ENCODE measurements around the gene LTB4R2.

LTB4R2 gene

DNA sequence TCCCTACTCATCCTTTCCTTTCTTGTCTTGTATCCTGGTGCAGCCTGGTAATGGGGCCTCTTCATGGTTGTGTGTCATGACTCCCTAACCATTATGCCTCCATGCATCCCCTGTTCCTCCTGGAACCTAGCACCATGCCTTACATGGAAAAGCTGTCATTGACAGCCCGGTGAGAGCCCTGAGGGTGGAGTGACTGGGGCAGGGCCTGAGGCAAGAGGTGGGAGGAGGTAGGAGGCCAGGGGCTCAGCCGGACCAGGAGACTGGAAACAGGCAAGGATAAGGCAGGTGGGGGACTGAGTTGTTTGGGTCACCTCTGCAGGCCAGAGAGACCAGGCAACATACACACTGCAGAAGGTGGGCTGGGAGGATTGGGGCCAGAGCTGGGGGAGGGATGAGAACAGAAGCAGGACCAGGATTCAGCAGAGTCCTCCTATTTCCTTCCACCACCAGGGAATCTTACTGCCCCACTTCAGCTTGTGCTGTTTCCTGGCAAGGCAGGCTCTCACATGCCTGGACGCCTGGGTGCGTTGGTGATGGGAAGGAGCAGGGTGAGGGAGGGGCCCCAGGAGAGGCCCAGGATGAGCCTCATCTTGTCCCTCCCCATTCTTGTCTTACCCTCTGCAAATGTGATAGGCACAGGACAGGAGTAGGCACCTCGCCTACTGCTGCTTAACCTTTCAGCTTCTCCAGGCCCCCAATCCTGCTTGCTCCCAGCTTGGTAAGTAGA lies at the start of gene LTB4R2:
LTB4R2 (plus strand) TSS at position 603 of the 727 bp plus-strand sequence. CDS start 525 bp downstream, outside the sequence.
- no peak for DNase-seq

DNA sequence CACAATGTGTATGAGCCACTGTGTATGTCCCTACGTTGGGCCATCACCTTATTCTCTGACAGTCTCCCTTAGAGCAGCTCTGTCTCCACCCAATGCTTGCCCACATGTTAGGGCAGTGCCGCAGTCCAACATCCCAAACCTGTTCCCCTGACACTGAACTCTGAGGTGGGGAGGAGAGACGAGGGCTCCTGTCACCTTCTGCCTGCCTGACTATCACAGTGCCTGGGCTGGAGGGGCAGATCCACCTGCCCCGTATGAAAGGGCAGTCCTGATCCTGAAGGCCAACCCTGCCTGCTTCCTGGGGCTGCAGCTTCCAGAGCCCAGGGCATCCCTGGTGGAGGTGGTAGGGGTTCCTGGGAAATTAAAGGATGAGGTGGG lies 49.2 kb upstream of the LTB4R2 start:
- DNase-seq, result no peak

DNA sequence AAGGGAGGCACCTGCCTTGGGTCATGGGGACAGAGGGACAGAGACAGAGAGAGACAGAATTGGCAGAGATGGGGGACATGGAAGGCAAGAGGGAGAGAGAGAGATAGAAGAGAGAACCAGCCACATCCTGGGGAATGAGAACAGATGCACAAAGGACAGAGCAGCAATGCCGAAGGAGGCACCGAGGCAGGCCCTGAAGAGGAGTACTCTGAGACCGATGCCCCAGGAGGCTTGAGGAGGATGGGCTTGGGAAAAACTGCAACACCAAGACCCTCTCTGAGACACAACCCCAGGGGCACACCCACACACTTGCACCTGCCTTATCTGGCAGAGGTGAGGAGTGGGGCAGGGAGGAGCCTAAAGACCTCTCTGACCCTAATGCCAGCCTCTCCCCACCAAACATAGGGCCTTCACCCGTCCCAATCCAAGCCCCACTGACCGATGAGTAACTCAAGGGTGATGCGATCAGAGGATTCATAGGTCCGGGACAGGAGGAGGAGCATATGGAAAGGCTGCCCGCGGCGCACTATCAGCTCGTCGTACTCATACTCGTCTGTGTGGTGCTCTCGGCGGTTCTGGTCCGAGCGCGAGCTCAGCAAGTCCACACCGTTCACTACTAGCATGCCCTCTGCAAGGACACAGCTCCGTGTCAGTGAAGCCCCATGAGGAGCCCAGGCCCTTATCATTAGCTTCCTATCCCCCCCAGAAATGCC lies 48.5 kb upstream of the LTB4R2 start:
- no peak for DNase-seq

GRCh38 chr14:24261969-24262327 lies 48.0 kb upstream of the LTB4R2 start:
- DNase-seq, result no peak

DNA sequence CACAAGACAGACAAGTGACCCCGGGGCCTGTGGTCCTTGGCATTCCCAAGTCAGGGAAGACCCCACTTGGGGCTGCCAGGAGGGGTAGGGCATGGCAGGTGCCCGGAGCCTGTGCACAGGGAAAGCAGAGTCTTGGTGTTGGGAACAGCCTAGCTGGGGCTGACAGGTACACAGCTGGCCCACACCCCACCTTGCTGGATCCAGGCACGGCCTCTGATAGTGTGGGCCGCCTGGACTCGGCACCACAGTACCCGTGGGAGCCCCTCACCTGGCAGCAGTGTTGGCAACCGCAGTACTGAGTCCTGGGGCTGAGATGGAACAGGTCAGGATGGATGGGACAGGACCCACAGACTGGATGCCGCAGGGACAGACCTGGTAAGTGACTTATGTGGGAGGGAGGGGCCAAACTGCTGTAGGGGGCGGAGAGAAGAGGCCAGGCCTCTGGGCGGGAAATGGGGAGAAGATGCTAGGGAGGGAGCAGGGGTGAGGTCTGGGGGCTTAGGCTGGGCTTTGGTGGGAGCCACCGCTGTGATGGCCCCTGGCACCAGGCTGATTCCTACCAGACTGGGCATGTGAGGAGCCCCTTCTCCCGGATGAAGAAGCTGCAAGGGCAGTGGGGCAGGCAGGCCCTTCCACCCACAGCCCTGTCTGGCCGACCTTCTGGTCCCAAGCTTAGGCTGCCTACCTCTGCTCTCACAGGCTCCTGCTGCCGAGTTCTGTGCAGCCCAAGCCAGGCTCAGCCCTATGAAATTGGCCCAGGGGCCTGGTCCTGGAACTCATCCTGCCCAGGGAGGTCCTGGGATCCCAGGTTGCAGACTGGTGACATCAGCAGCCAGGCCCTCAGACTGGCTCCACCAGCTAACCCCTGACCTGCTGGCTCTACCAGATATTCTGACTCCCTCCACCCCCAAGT lies 46.9 kb upstream of the LTB4R2 start, which contains the start of gene TGM1:
TGM1 (minus strand) TSS at position 357 of the 913 bp plus-strand sequence. CDS start 825 bp downstream, outside the sequence.
- no peak for DNase-seq

- no peak for DNase-seq
Observed at GRCh38 chr14:24263848-24264247, 46.1 kb upstream of the LTB4R2 start.

GRCh38 chr14:24264298-24264697 lies 45.6 kb upstream of the LTB4R2 start:
- no peak for DNase-seq

- DNase-seq, result no peak
Observed at GRCh38 chr14:24266344-24267244, 43.3 kb upstream of the LTB4R2 start.

- DNase-seq, result no peak
Observed at GRCh38 chr14:24267516-24267915, 42.4 kb upstream of the LTB4R2 start.

- no peak for DNase-seq
Observed at GRCh38 chr14:24268225-24268624, 41.7 kb upstream of the LTB4R2 start.

DNA sequence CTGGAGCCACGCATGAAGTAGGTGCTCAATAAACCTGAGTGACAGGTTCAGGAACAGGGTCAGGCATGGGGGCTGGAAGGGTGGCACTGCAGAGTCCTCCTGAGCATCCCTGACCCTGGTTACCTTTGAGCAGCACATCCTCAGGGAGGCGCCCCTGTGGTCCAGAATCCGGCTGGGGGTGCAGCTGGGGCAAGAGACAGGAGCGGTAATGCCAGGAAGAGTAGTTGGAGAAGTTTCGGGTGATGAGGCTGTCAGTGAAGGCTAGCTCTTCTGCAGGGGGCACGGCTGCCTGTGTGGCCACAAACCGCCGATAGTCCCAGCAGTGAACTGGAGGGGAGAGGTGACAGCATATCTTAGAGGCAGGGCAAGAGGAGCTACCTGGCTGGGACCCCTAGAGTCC lies 40.6 kb upstream of the LTB4R2 start:
- no peak for DNase-seq

DNA sequence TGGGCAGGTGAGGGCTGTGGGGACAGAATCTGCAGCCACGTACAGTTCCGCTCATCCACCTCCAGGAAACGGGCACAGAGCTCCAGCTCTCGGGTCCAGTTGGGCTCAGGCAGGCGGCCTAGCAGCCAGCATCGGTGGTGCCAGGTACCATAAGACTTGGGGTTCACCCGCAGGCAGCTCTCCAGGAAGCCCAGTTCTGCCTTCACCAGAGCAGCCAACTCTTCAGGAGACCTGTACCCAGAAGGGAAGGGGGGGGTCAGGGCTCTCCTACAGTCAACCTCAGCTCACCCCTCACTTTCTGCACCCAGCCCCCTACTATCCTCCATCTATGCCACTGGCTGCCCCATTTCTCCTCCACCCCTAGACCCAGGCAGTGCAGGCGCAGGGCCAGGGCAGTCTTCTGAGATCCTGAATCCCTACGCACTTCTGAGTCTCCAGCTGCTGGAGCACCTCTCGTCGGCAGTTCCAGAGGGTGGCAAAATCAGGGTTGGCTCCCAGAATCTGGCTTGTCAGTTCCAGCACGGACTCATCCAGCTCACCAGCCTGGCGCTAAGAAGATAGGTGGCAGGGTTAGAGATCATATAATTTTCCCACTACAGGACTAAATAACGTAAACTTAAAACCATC lies 39.9 kb upstream of the LTB4R2 start:
- DNase-seq, result no peak

DNA sequence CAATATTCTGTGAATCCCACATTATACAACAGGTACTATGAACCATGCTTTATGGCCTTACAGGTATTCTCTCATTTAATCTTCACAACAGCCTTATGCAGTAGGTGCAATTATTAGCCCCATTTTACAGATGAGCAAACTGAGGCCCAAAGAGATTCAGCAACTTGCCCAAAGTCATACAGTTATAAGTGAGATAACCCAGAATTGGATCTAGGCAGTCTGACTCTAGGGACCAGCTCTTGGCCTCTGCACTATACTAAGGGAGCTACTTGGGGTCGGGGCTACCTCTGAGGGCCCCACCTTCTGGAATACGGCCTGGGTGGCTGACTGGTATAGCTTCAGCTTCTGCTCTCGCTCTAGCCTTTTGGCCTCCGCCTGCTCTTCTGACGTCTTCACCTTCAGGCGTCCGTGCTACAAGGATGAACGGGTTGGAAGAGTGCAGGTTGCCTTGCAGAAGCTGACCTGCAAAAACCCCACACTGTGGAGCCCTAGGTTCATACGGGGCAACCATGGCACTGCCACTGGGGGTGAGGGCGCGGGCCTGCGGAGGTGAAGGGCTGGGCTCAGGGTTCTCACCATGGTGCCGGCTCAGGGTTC lies 39.3 kb upstream of the LTB4R2 start:
- DNase-seq, result no peak

DNA sequence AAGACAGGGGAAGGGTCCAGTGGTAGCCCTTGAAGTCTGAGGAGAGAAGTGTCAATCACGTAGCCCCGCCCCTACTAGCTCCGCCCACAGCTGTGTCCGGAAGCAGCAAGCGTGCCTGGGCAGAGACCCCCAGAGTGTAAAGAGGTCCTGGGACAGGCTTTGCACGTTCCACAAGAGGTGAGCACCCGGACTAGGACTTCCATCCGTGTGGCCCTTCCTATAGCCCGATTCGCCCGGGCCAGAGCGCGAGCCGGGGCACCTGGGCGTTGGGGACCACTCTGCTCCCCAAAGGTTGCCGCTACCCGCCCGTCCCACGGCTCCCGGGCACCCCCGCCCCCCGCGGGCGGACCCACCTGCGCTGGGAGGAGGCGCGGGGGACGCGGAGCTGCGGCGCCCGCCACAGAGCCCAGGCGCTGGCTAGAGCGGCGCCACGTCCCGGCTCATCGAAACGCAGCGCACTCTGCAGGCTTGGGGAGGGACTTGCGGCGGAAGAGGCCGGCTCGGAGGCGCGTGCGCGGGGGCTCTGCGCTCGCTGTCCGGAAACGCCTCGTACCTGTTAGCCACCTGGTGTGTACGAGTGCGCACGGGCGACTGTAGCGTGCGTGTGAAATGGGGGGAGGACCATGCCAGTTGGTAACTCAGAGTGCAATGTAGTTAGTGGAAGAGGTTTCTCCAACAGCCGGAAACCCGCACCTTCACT lies 38.7 kb upstream of the LTB4R2 start, which contains the start of gene RABGGTA:
RABGGTA (minus strand) TSS at position 464 of the 700 bp plus-strand sequence. CDS start 482 bp downstream, outside the sequence.
- peak; percentile 27 for DNase-seq

GRCh38 chr14:24271834-24272263 lies 38.1 kb upstream of the LTB4R2 start:
- no peak for DNase-seq

DNA sequence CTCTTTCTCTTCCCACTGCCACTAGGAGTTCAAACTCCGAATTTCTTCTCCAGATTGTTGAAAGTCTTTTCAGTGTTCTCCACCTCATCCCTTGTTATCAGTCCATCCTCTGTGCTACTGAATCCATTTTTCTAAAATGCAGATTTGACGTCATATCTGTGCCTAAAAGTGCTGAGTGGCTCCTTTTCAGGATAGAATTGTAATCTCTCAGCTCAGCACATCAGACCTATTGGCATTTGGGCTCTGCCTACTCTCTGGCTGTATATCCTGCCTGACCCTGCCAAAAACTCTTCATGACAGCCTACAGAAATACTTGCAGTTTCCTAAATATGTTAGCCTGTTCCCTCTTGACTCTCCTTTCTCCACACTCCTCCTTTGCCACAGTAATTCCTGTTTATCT lies 37.5 kb upstream of the LTB4R2 start:
- DNase-seq, result no peak

DNA sequence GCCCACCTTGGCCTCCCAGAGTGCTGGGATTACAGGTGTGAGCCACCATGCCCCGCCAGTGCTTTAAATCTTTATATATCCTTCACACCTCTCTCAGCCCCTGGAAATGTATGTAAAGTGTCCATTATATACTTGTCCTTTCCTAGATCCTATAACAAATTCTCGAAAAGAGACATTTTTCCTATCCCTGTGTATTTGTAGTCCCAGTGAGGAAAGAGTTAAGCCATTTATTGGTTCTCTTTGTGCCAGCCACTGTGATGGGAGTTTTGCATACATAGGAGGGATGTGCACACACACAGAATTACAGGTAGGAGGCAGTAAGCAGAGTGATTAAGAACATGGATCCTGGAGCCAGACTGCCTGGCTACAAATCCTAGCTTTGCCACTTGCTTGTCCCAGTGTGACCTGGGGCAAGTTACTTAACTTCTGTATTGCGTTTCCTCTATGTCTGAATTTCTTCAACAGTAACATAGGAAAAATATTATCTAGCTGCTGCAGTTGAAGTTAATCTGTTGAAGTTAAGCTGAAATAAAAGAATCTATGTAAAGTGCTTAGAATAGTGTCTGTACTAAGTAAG lies 36.4 kb upstream of the LTB4R2 start:
- peak; percentile 31 for DNase-seq

DNA sequence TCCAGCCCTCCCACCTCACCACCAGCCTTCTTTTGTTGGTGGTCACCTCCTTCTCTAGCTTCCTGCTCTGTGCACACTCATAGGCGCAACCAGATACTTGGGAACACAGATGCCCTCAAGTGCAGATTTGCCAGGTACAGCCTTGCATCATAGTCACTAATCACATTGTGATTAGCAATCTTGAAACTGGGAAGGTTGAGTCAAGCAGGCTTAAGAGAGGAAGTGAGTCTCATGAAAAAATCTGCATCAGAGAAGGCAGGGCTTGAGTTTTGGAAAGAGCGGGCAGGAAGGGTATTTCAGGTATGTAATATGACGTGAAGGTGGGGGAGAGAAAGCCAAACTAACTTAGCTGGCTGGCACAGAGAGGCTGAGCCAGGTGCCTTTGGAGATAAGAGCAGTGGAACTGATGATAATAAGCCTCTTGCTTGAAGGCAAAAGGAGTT lies 35.8 kb upstream of the LTB4R2 start:
- DNase-seq, result peak; percentile 50

DNA sequence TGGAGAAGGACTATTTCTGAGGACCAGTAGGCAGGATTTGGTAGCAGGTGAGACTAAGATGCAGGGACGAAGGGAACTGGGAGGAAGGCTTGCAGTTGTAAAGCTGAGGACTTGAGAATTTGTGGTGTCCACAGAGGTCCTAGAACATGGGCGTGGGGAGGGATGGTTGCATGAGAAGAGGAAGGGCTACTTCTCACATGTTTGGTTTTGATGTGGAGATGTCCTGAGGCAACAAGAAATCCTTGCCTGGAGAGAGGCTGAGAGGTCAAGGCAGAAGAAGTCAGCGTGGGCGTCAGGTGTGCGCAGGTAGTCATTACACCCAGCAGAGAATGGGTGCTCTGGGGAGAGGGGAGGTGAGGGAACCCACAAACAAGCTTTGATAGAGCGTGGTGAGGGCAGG lies 32.9 kb upstream of the LTB4R2 start:
- DNase-seq, result no peak

All from GF-D8 (cell line).